Activated naive CD8-positive, alpha-beta T cell treated with anti-CD3 and anti-CD28 coated beads for 36 hours (primary cell): Measurements from ENCODE around the gene SLIT1. TPM values are rescaled to one million over a fixed set of nuclear protein-coding genes. Genes with fewer than 3 reads are reported as not detected.

Source experiments
- DNase-seq: peaks from one replicate; pipeline ENCODE4 v3.0.0; 2021
- H3K27ac Mint-ChIP-seq: one replicate; pipeline ENCODE4 v1.8.0; 2022; ENCODE audit warnings: mild to moderate bottlenecking, moderate library complexity, mixed read lengths
- H3K27me3 Mint-ChIP-seq: one replicate; pipeline ENCODE4 v1.8.0; 2022; ENCODE audit warnings: mild to moderate bottlenecking, mixed read lengths
- H3K36me3 Mint-ChIP-seq: one replicate; pipeline ENCODE4 v1.8.0; 2021; ENCODE audit warnings: mild to moderate bottlenecking, mixed read lengths
- H3K4me1 Mint-ChIP-seq: one replicate; pipeline ENCODE4 v1.8.0; 2021; ENCODE audit warnings: mixed read lengths
- H3K4me3 Mint-ChIP-seq: one replicate; pipeline ENCODE4 v1.8.0; 2022; ENCODE audit warnings: mild to moderate bottlenecking, moderate library complexity, mixed read lengths
- H3K9me3 Mint-ChIP-seq: one replicate; pipeline ENCODE4 v1.8.0; 2022; ENCODE audit warnings: mixed read lengths
- total RNA-seq, 2 experiments: library from RNA; stranded (reverse); gene quantifications; one replicate each; pipeline ENCODE4 v1.2.3, GENCODE V29; 2021

SLIT1 gene
- total RNA-seq, 2 experiments from 2014 or later, result 0.08 to 0.27 TPM

- no peaks in the 10 kb centered on the region for H3K36me3 Mint-ChIP-seq
- H3K4me3 Mint-ChIP-seq, result no peak overlapping the region
- no peak for DNase-seq
- no peak overlapping the region for H3K27ac Mint-ChIP-seq
- H3K9me3 Mint-ChIP-seq, result no peaks in the 10 kb centered on the region
- no peaks in the 10 kb centered on the region for H3K27me3 Mint-ChIP-seq
- H3K4me1 Mint-ChIP-seq, result peaks cover 19% of the 10 kb centered on the region
Measured at GRCh38 chr10:97013983-97014382, 171.8 kb downstream of the SLIT1 start.

- Mint-ChIP-seq H3K27me3 (no peaks in the 10 kb centered on the region), H3K27ac (no peak overlapping the region), H3K4me3 (no peak overlapping the region), H3K9me3 (no peaks in the 10 kb centered on the region), H3K4me1 (peaks cover 19% of the 10 kb centered on the region), H3K36me3 (no peaks in the 10 kb centered on the region)
- no peak for DNase-seq
Measured at GRCh38 chr10:97013568-97013967, 172.2 kb downstream of the SLIT1 start.

GRCh38 chr10:97012470-97012869 is 173.3 kb downstream of the SLIT1 start:
- DNase-seq, result no peak
- Mint-ChIP-seq H3K9me3 (peaks cover 6% of the 10 kb centered on the region), H3K27me3 (no peaks in the 10 kb centered on the region), H3K4me3 (no peak overlapping the region), H3K27ac (no peak overlapping the region), H3K4me1 (peaks cover 17% of the 10 kb centered on the region), H3K36me3 (peaks cover 3% of the 10 kb centered on the region)

- Mint-ChIP-seq H3K36me3 (peaks cover 12% of the 10 kb centered on the region), H3K9me3 (peaks cover 17% of the 10 kb centered on the region), H3K4me1 (peaks cover 7% of the 10 kb centered on the region), H3K4me3 (no peak overlapping the region), H3K27ac (no peak overlapping the region), H3K27me3 (no peaks in the 10 kb centered on the region)
- DNase-seq, result no peak
Measured at GRCh38 chr10:97011397-97011796, 174.4 kb downstream of the SLIT1 start.

GRCh38 chr10:97010695-97011206 is 175.0 kb downstream of the SLIT1 start:
- H3K36me3 Mint-ChIP-seq, result peaks cover 12% of the 10 kb centered on the region
- H3K4me3 Mint-ChIP-seq, result no peak overlapping the region
- peaks cover under 1% of the 10 kb centered on the region for H3K27me3 Mint-ChIP-seq
- no peak for DNase-seq
- H3K9me3 Mint-ChIP-seq, result peaks cover 18% of the 10 kb centered on the region
- peaks cover 6% of the 10 kb centered on the region for H3K4me1 Mint-ChIP-seq
- H3K27ac Mint-ChIP-seq, result no peak overlapping the region

- peaks cover 18% of the 10 kb centered on the region for H3K9me3 Mint-ChIP-seq
- no peak for DNase-seq
- H3K4me3 Mint-ChIP-seq, result no peak overlapping the region
- H3K27me3 Mint-ChIP-seq, result peaks cover 4% of the 10 kb centered on the region
- no peaks in the 10 kb centered on the region for H3K4me1 Mint-ChIP-seq
- H3K27ac Mint-ChIP-seq, result no peak overlapping the region
- H3K36me3 Mint-ChIP-seq, result peaks cover 12% of the 10 kb centered on the region
Measured at GRCh38 chr10:97007417-97007816, 178.3 kb downstream of the SLIT1 start.

GRCh38 chr10:97006364-97006763 is 179.4 kb downstream of the SLIT1 start:
- DNase-seq, result no peak
- Mint-ChIP-seq H3K36me3 (peaks cover 12% of the 10 kb centered on the region), H3K4me1 (no peaks in the 10 kb centered on the region), H3K27me3 (peaks cover 4% of the 10 kb centered on the region), H3K9me3 (peaks cover 18% of the 10 kb centered on the region), H3K4me3 (no peak overlapping the region), H3K27ac (no peak overlapping the region)

- no peak for DNase-seq
- Mint-ChIP-seq H3K4me1 (no peaks in the 10 kb centered on the region), H3K27ac (no peak overlapping the region), H3K27me3 (peaks cover 4% of the 10 kb centered on the region), H3K4me3 (no peak overlapping the region), H3K9me3 (peaks cover 18% of the 10 kb centered on the region), H3K36me3 (peaks cover 12% of the 10 kb centered on the region)
Measured at GRCh38 chr10:97005349-97005748, 180.4 kb downstream of the SLIT1 start.

- Mint-ChIP-seq H3K4me1 (no peaks in the 10 kb centered on the region), H3K36me3 (peaks cover 12% of the 10 kb centered on the region), H3K27me3 (peaks cover 4% of the 10 kb centered on the region), H3K9me3 (peaks cover 18% of the 10 kb centered on the region), H3K4me3 (no peak overlapping the region), H3K27ac (no peak overlapping the region)
- no peak for DNase-seq
Measured at GRCh38 chr10:97004591-97004990, 181.2 kb downstream of the SLIT1 start.

GRCh38 chr10:97003804-97004201 is 182.0 kb downstream of the SLIT1 start:
- Mint-ChIP-seq H3K9me3 (peaks cover 18% of the 10 kb centered on the region), H3K4me1 (no peaks in the 10 kb centered on the region), H3K4me3 (no peak overlapping the region), H3K36me3 (peaks cover 12% of the 10 kb centered on the region), H3K27me3 (peaks cover 4% of the 10 kb centered on the region), H3K27ac (no peak overlapping the region)
- DNase-seq, result no peak

- Mint-ChIP-seq H3K36me3 (peaks cover 12% of the 10 kb centered on the region), H3K27me3 (peaks cover 4% of the 10 kb centered on the region), H3K27ac (no peak overlapping the region), H3K4me3 (no peak overlapping the region), H3K9me3 (peaks cover 18% of the 10 kb centered on the region), H3K4me1 (no peaks in the 10 kb centered on the region)
- DNase-seq, result no peak
Measured at GRCh38 chr10:97003151-97003803, 182.5 kb downstream of the SLIT1 start.

- H3K4me1 Mint-ChIP-seq, result no peaks in the 10 kb centered on the region
- peaks cover 4% of the 10 kb centered on the region for H3K27me3 Mint-ChIP-seq
- peaks cover 11% of the 10 kb centered on the region for H3K36me3 Mint-ChIP-seq
- no peak overlapping the region for H3K4me3 Mint-ChIP-seq
- DNase-seq, result no peak
- H3K9me3 Mint-ChIP-seq, result peaks cover 14% of the 10 kb centered on the region
- H3K27ac Mint-ChIP-seq, result no peak overlapping the region
Measured at GRCh38 chr10:97002670-97003069, 183.1 kb downstream of the SLIT1 start.

GRCh38 chr10:97001183-97001991 is 184.4 kb downstream of the SLIT1 start:
- DNase-seq, result no peak
- Mint-ChIP-seq H3K36me3 (no peaks in the 10 kb centered on the region), H3K4me3 (no peak overlapping the region), H3K4me1 (no peaks in the 10 kb centered on the region), H3K27me3 (peaks cover 4% of the 10 kb centered on the region), H3K27ac (no peak overlapping the region), H3K9me3 (peaks cover 1% of the 10 kb centered on the region)

- H3K27ac Mint-ChIP-seq, result no peak overlapping the region
- peaks cover 2% of the 10 kb centered on the region for H3K4me1 Mint-ChIP-seq
- no peaks in the 10 kb centered on the region for H3K9me3 Mint-ChIP-seq
- no peak overlapping the region for H3K4me3 Mint-ChIP-seq
- no peaks in the 10 kb centered on the region for H3K36me3 Mint-ChIP-seq
- H3K27me3 Mint-ChIP-seq, result peaks cover 3% of the 10 kb centered on the region
- DNase-seq, result no peak
Measured at GRCh38 chr10:97000487-97001182, 185.1 kb downstream of the SLIT1 start.

GRCh38 chr10:96999987-97000386 is 185.8 kb downstream of the SLIT1 start:
- no peak for DNase-seq
- Mint-ChIP-seq H3K4me1 (peaks cover 3% of the 10 kb centered on the region), H3K27me3 (no peaks in the 10 kb centered on the region), H3K36me3 (no peaks in the 10 kb centered on the region), H3K27ac (no peak overlapping the region), H3K4me3 (no peak overlapping the region), H3K9me3 (no peaks in the 10 kb centered on the region)
